HG03039 (cell line): ENCODE measurements around the gene SLC35E1.
"Not testable (repeated sequence)": the region's sequence is repeated elsewhere in the genome, so short reads cannot be mapped to it uniquely, and the experiment has no call there.

Experiments
- ATAC-seq: cut with Tn5 transposase; IDR thresholded peaks from one replicate; pipeline ENCODE4 v1.9.1; 2021; ENCODE audit warnings: mild to moderate bottlenecking, moderate library complexity; ENCODE audit not compliant: unreplicated experiment

SLC35E1 gene

GRCh38 chr19:16561382-16561781 lies 10.8 kb downstream of the SLC35E1 start:
- ATAC-seq = no peak

GRCh38 chr19:16559780-16560276 lies 12.4 kb downstream of the SLC35E1 start:
- ATAC-seq = no peak

GRCh38 chr19:16554776-16555175 lies 17.4 kb downstream of the SLC35E1 start:
- ATAC-seq = no peak

GRCh38 chr19:16551902-16552301 lies 20.3 kb downstream of the SLC35E1 start:
- not testable (repeated sequence) for ATAC-seq

GRCh38 chr19:16548956-16549355 lies 23.3 kb downstream of the SLC35E1 start:
- ATAC-seq = no peak

GRCh38 chr19:16544473-16545231 lies 27.6 kb downstream of the SLC35E1 start:
- ATAC-seq = no peak

GRCh38 chr19:16543734-16544133 lies 28.5 kb downstream of the SLC35E1 start:
- not testable (repeated sequence) for ATAC-seq

- ATAC-seq = no peak
Observed at GRCh38 chr19:16542910-16543472, 29.2 kb downstream of the SLC35E1 start.

- peak; percentile 82 for ATAC-seq
Observed at GRCh38 chr19:16542045-16542909, 29.9 kb downstream of the SLC35E1 start, which contains the start of gene CHERP. CHERP (minus strand) TSS chr19:16542437; CDS start chr19:16542378, 59 bp downstream.

- no peak for ATAC-seq
Observed at GRCh38 chr19:16541526-16542044, 30.6 kb downstream of the SLC35E1 start.

GRCh38 chr19:16540948-16541347 lies 31.3 kb downstream of the SLC35E1 start:
- no peak for ATAC-seq

GRCh38 chr19:16537111-16537510 lies 35.1 kb downstream of the SLC35E1 start:
- no peak for ATAC-seq

GRCh38 chr19:16536130-16536529 lies 36.1 kb downstream of the SLC35E1 start:
- ATAC-seq = no peak

GRCh38 chr19:16535381-16535780 lies 36.8 kb downstream of the SLC35E1 start:
- ATAC-seq = no peak

GRCh38 chr19:16532440-16533234 lies 39.6 kb downstream of the SLC35E1 start:
- no peak for ATAC-seq

- ATAC-seq = no peak
Observed at GRCh38 chr19:16531380-16531669, 40.9 kb downstream of the SLC35E1 start.

GRCh38 chr19:16530540-16531379 lies 41.5 kb downstream of the SLC35E1 start:
- no peak for ATAC-seq

- no peak for ATAC-seq
Observed at GRCh38 chr19:16529466-16530144, 42.6 kb downstream of the SLC35E1 start.

GRCh38 chr19:16527971-16528521 lies 44.2 kb downstream of the SLC35E1 start:
- ATAC-seq = no peak
